ENCODE measurements around the gene ADA.

- no peak for TF ChIP-seq CTCF (IDR thresholded peaks at IDR 0.05)
- no peak for TF ChIP-seq POLR2A (IDR thresholded peaks at IDR 0.05)
Observed at GRCh38 chr20:44620030-44620429, 31.5 kb downstream of the ADA start.

Data from tibial nerve (tissue), 3 donors.